HEK293 (cell line): ENCODE measurements around the gene RPL19.

Experiments
- CTCF ChIA-PET: fragments of 350-600 bp; formaldehyde crosslinking; extraction: SDS; loops from one replicate; lab custom pipeline; 2021; ENCODE audit warnings: antibody characterized with exemption; lab: Yijun Ruan, JAX
- POLR2A ChIA-PET: fragments of 300-600 bp; formaldehyde crosslinking; extraction: SDS; loops from one replicate; lab custom pipeline; 2020; ENCODE audit warnings: antibody characterized with exemption, inconsistent platforms; lab: Yijun Ruan, JAX
- H3K27ac ChIP-seq: fragments of 200-500 bp; sonication (Bioruptor generic); 2 replicates; pipeline ENCODE4 v1.5.1; 2014; ENCODE audit warnings: low read depth, low read length, control low read depth, inconsistent platforms; ENCODE audit errors: extremely low read depth
- H3K36me3 ChIP-seq, 2 experiments: fragments of 200-500 bp in 1 of 2; sonication (Bioruptor generic) in 1 of 2; 1 replicate in 1 of 2; 2 replicates in 1 of 2; pipeline ENCODE4 v1.5.1; 2014 to 2017; ENCODE audit warnings: inconsistent platforms in 2 of 2, low read length in 2 of 2; ENCODE audit not compliant: control insufficient read depth in 2 of 2, insufficient read depth in 1 of 2
- H3K4me1 ChIP-seq: fragments of 200-500 bp; sonication (Bioruptor generic); 2 replicates; pipeline ENCODE4 v1.5.1; 2014; ENCODE audit warnings: mild to moderate bottlenecking, low read length, inconsistent platforms; ENCODE audit not compliant: control insufficient read depth, insufficient read depth
- H3K4me3 ChIP-seq: 2 replicates; pipeline ENCODE4 v1.5.1; 2011; ENCODE audit warnings: low read depth, mild to moderate bottlenecking, control low read depth, low read length, moderate library complexity
- H3K9me3 ChIP-seq: fragments of 200-500 bp; sonication (Bioruptor generic); 2 replicates; pipeline ENCODE4 v1.5.1; 2014; ENCODE audit warnings: low read depth, low read length, inconsistent platforms; ENCODE audit not compliant: control insufficient read depth, insufficient read depth
- EGR2 ChIP-seq: fragments of 450-650 bp; formaldehyde crosslinking; IDR thresholded peaks from 2 replicates; pipeline ENCODE4 v1.5.1; 2016; ENCODE audit warnings: low read depth, missing biosample characterization, missing genetic modification characterization
- KLF10 ChIP-seq: fragments of 450-650 bp; IDR thresholded peaks from 2 replicates; pipeline ENCODE4 v1.5.1; 2018; ENCODE audit warnings: missing biosample characterization, mild to moderate bottlenecking, missing genetic modification characterization
- KLF17 ChIP-seq: fragments of 450-650 bp; formaldehyde crosslinking; IDR thresholded peaks from 2 replicates; pipeline ENCODE4 v1.5.1; 2016; ENCODE audit warnings: missing biosample characterization, missing genetic modification characterization
- KLF8 ChIP-seq: fragments of 450-650 bp; formaldehyde crosslinking; IDR thresholded peaks from 2 replicates; pipeline ENCODE4 v1.5.1; 2016; ENCODE audit warnings: missing biosample characterization, missing genetic modification characterization
- KLF9 ChIP-seq: fragments of 450-650 bp; formaldehyde crosslinking; IDR thresholded peaks from 2 replicates; pipeline ENCODE4 v1.5.1; 2016; ENCODE audit warnings: missing biosample characterization, missing genetic modification characterization, low read depth
- MEIS1 ChIP-seq: sonication (generic); formaldehyde crosslinking; IDR thresholded peaks from 2 replicates; pipeline ENCODE4 v1.8.1; 2022; ENCODE audit warnings: missing genetic modification reagents, mild to moderate bottlenecking, borderline replicate concordance
- MYNN ChIP-seq: fragments of 450-650 bp; formaldehyde crosslinking; IDR thresholded peaks from 2 replicates; pipeline ENCODE4 v1.5.1; 2016; ENCODE audit warnings: missing biosample characterization, missing genetic modification characterization, borderline replicate concordance
- PRDM10 ChIP-seq: fragments of 450-650 bp; formaldehyde crosslinking; IDR thresholded peaks from 2 replicates; pipeline ENCODE4 v1.5.1; 2016; ENCODE audit warnings: missing biosample characterization, missing genetic modification characterization
- PRDM2 ChIP-seq: fragments of 450-650 bp; formaldehyde crosslinking; IDR thresholded peaks from 2 replicates; pipeline ENCODE4 v1.5.1; 2016; ENCODE audit warnings: missing biosample characterization, missing genetic modification characterization, borderline replicate concordance
- SCRT2 ChIP-seq: fragments of 450-650 bp; formaldehyde crosslinking; IDR thresholded peaks from 2 replicates; pipeline ENCODE4 v1.5.1; 2016; ENCODE audit warnings: missing biosample characterization, missing genetic modification characterization
- SP3 ChIP-seq: fragments of 450-650 bp; formaldehyde crosslinking; IDR thresholded peaks from 2 replicates; pipeline ENCODE4 v1.5.1; 2016; ENCODE audit warnings: missing biosample characterization, missing genetic modification characterization
- ZBTB17 ChIP-seq: fragments of 450-650 bp; formaldehyde crosslinking; IDR thresholded peaks from 2 replicates; pipeline ENCODE4 v1.5.1; 2016; ENCODE audit warnings: missing biosample characterization, missing genetic modification characterization
- ZBTB8A ChIP-seq: fragments of 450-650 bp; formaldehyde crosslinking; IDR thresholded peaks from 2 replicates; pipeline ENCODE4 v1.5.1; 2016; ENCODE audit warnings: missing biosample characterization, missing genetic modification characterization
- ZNF18 ChIP-seq: fragments of 450-650 bp; formaldehyde crosslinking; IDR thresholded peaks from 2 replicates; pipeline ENCODE4 v1.5.1; 2016; ENCODE audit warnings: missing biosample characterization, missing genetic modification characterization
- ZNF341 ChIP-seq: fragments of 450-650 bp; formaldehyde crosslinking; IDR thresholded peaks from 2 replicates; pipeline ENCODE4; 2016; ENCODE audit warnings: low read depth, missing biosample characterization, missing genetic modification characterization
- ZNF362 ChIP-seq: fragments of 450-650 bp; formaldehyde crosslinking; IDR thresholded peaks from 2 replicates; pipeline ENCODE4 v1.5.1; 2016; ENCODE audit warnings: missing biosample characterization, missing genetic modification characterization
- ZNF366 ChIP-seq: fragments of 450-650 bp; formaldehyde crosslinking; conservative IDR thresholded peaks from 2 replicates; pipeline ENCODE4 v1.5.1; 2016; ENCODE audit warnings: missing biosample characterization, missing genetic modification characterization
- ZNF394 ChIP-seq: fragments of 450-650 bp; formaldehyde crosslinking; IDR thresholded peaks from 2 replicates; pipeline ENCODE4 v1.5.1; 2016; ENCODE audit warnings: missing biosample characterization, missing genetic modification characterization, mild to moderate bottlenecking, moderate library complexity, borderline replicate concordance
- ZNF416 ChIP-seq: fragments of 450-650 bp; formaldehyde crosslinking; IDR thresholded peaks from 2 replicates; pipeline ENCODE4 v1.5.1; 2016; ENCODE audit warnings: missing biosample characterization, missing genetic modification characterization
- ZNF423 ChIP-seq: fragments of 450-650 bp; formaldehyde crosslinking; IDR thresholded peaks from 2 replicates; pipeline ENCODE4 v1.5.1; 2016; ENCODE audit warnings: missing biosample characterization, missing genetic modification characterization
- ZNF529 ChIP-seq: fragments of 450-650 bp; formaldehyde crosslinking; IDR thresholded peaks from 2 replicates; pipeline ENCODE4 v1.5.1; 2017; ENCODE audit warnings: missing genetic modification characterization, missing biosample characterization; ENCODE audit not compliant: insufficient replicate concordance
- ZSCAN16 ChIP-seq: fragments of 450-650 bp; formaldehyde crosslinking; IDR thresholded peaks from 2 replicates; pipeline ENCODE4 v1.5.1; 2016; ENCODE audit warnings: missing biosample characterization, missing genetic modification characterization

Gene RPL19

GRCh38 chr17:39197380-39198185 lies 2.5 kb upstream of the RPL19 start, which contains the start of gene CACNB1 (continued):
- TF ChIP-seq KLF17 (tag by site-specific recombination) (peak; percentile 24; the same call in 1 of the 2 replicates), SP3 (tag by site-specific recombination) (peak; percentile 90), KLF9 (tag by site-specific recombination) (peak; percentile 90), KLF10 (tag by site-specific recombination) (0 out of 2 replicates have a peak, but pooled peaks have one; percentile 22), ZBTB8A (tag by site-specific recombination) (peak; percentile 47; the same call in 1 of the 2 replicates), ZNF423 (tag by site-specific recombination) (no peak), KLF8 (peak; percentile 84; the same call in 1 of the 2 replicates), MEIS1 (CRISPR knock-in tag) (no peak), EGR2 (tag by site-specific recombination) (peak; percentile 29; the same call in 1 of the 2 replicates), ZNF416 (no peak), PRDM2 (tag by site-specific recombination) (no peak)

GRCh38 chr17:39198186-39198566 lies 1.9 kb upstream of the RPL19 start:
- Histone ChIP-seq H3K9me3 (no peaks in the 10 kb centered on the region), H3K36me3 (peaks cover 21 to 38% of the 10 kb centered on the region in 2 experiments), H3K27ac (peak overlapping the region; percentile 35; the same call in 1 of the 2 replicates), H3K4me3 (no peak overlapping the region), H3K4me1 (peaks cover 19% of the 10 kb centered on the region; the same call in 1 of the 2 replicates)
- CTCF ChIA-PET: interaction anchor here (0.6 to 18.9 kb wide), 4 partner anchors 23 to 446 kb away, joined by 3 to 733 read pairs (median 13); partner anchors contain the start of gene PSMB3
- POLR2A ChIA-PET: interaction anchor here (2.2 kb wide), 1 partner anchor 8 kb away, joined by 15 read pairs; no protein-coding TSS in a partner anchor
- peak; percentile 45; the same call in 1 of the 2 replicates for TF ChIP-seq ZNF394 (tag by site-specific recombination)
- TF ChIP-seq ZNF529 (tag by site-specific recombination): no peak
- TF ChIP-seq SCRT2: no peak
- no peak for TF ChIP-seq ZNF362
- no peak for TF ChIP-seq ZNF18 (tag by site-specific recombination)
- no peak for TF ChIP-seq ZSCAN16 (tag by site-specific recombination)
- TF ChIP-seq ZNF366 (tag by site-specific recombination): 0 out of 2 replicates have a peak, but pooled peaks have one; percentile 14
- TF ChIP-seq PRDM10 (tag by site-specific recombination): no peak
- TF ChIP-seq ZNF341 (tag by site-specific recombination): 0 out of 2 replicates have a peak, but pooled peaks have one; percentile 3
- no peak for TF ChIP-seq ZBTB17 (tag by site-specific recombination)
- no peak for TF ChIP-seq MYNN (tag by site-specific recombination)
